HG03108 (cell line): Measurements from ENCODE around the gene FAM47E.

Source experiments
- ATAC-seq: cut with Tn5 transposase; IDR thresholded peaks from one replicate; pipeline ENCODE4 v1.9.1; 2021; ENCODE audit warnings: moderate library complexity; ENCODE audit not compliant: unreplicated experiment

FAM47E gene

GRCh38 chr4:76298227-76298626 lies 46.7 kb downstream of the FAM47E start:
- no peak for ATAC-seq

GRCh38 chr4:76300012-76300411 lies 48.5 kb downstream of the FAM47E start:
- ATAC-seq, result no peak

GRCh38 chr4:76301068-76301774 lies 49.7 kb downstream of the FAM47E start:
- peak; percentile 99 for ATAC-seq

- no peak for ATAC-seq
Observed at GRCh38 chr4:76301775-76302162, 50.2 kb downstream of the FAM47E start.

- ATAC-seq, result no peak
Observed at GRCh38 chr4:76302826-76303438, 51.4 kb downstream of the FAM47E start.

- no peak for ATAC-seq
Observed at GRCh38 chr4:76305033-76305687, 53.6 kb downstream of the FAM47E start.

- no peak for ATAC-seq
Observed at GRCh38 chr4:76305971-76306881, 54.7 kb downstream of the FAM47E start, which contains the start of gene STBD1. Gene STBD1 (plus strand): TSS chr4:76306733. CDS start chr4:76306770, 37 bp downstream.

- ATAC-seq, result no peak
Observed at GRCh38 chr4:76306882-76307659, 55.5 kb downstream of the FAM47E start.

- ATAC-seq, result no peak
Observed at GRCh38 chr4:76307660-76308014, 56.1 kb downstream of the FAM47E start.

- ATAC-seq, result no peak
Observed at GRCh38 chr4:76308548-76308947, 57.0 kb downstream of the FAM47E start.

GRCh38 chr4:76309939-76310550 lies 58.5 kb downstream of the FAM47E start:
- ATAC-seq, result no peak

- no peak for ATAC-seq
Observed at GRCh38 chr4:76310683-76311082, 59.2 kb downstream of the FAM47E start.

GRCh38 chr4:76311896-76312331 lies 60.4 kb downstream of the FAM47E start:
- no peak for ATAC-seq

- no peak for ATAC-seq
Observed at GRCh38 chr4:76312457-76312856, 60.9 kb downstream of the FAM47E start.

GRCh38 chr4:76313547-76313946 lies 62.0 kb downstream of the FAM47E start:
- no peak for ATAC-seq

GRCh38 chr4:76315267-76315918 lies 63.9 kb downstream of the FAM47E start:
- no peak for ATAC-seq

- ATAC-seq, result no peak
Observed at GRCh38 chr4:76316131-76316530, 64.6 kb downstream of the FAM47E start.

GRCh38 chr4:76322236-76322635 lies 70.7 kb downstream of the FAM47E start:
- no peak for ATAC-seq

GRCh38 chr4:76325072-76325471 lies 73.6 kb downstream of the FAM47E start:
- no peak for ATAC-seq
